ENCODE measurements around the gene TMEM145.

- TF ChIP-seq POLR2AphosphoS5 (IDR thresholded peaks at IDR 0.05): no peak
- TF ChIP-seq CTCF (IDR thresholded peaks at IDR 0.05): no peak
- no peak for TF ChIP-seq POLR2A (IDR thresholded peaks at IDR 0.05)
Observed at GRCh38 chr19:42289556-42290041, 23.5 kb upstream of the TMEM145 start.

Measured in prostate gland (tissue), 2 donors.